ENCODE results near the gene C18orf63. TPM values are rescaled to one million over a fixed set of nuclear protein-coding genes. Genes with fewer than 3 reads are reported as not detected.

The C18orf63 gene
- total RNA-seq, 4 donors from 2014 or later: not detected

DNA sequence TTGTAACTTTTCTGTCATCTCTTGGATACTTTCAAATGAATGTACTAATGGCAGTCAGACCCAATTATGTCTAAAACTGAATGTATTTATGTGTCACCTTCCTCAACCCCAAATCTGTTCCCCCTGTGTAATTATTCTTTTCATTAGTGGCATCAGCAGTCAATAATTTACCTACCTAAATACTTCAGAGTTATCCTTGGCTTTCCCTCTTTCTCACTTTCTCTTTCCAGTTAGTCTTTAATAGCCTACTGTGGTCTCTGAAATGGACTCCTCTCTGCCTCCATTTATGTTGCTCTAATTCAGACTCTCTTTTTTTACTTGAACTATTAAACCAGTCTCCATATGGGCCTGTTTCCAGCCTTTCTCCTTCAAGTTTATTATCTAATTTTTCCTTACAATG, 21.0 kb downstream of the C18orf63 start:
- H3K9me3 ChIP-seq: no peaks in the 10 kb centered on the region
- H3K4me1 ChIP-seq: no peaks in the 10 kb centered on the region
- TF ChIP-seq EP300 (IDR thresholded peaks at IDR 0.05) (no peak), POLR2AphosphoS5 (IDR thresholded peaks at IDR 0.05) (no peak), POLR2A (IDR thresholded peaks at IDR 0.05; ENCODE audit: low read depth) (no peak)
- TF ChIP-seq, protein P1, sequence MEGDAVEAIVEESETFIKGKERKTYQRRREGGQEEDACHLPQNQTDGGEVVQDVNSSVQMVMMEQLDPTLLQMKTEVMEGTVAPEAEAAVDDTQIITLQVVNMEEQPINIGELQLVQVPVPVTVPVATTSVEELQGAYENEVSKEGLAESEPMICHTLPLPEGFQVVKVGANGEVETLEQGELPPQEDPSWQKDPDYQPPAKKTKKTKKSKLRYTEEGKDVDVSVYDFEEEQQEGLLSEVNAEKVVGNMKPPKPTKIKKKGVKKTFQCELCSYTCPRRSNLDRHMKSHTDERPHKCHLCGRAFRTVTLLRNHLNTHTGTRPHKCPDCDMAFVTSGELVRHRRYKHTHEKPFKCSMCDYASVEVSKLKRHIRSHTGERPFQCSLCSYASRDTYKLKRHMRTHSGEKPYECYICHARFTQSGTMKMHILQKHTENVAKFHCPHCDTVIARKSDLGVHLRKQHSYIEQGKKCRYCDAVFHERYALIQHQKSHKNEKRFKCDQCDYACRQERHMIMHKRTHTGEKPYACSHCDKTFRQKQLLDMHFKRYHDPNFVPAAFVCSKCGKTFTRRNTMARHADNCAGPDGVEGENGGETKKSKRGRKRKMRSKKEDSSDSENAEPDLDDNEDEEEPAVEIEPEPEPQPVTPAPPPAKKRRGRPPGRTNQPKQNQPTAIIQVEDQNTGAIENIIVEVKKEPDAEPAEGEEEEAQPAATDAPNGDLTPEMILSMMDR (IDR thresholded peaks at IDR 0.05): no peak
- no peak for DNase-seq (ENCODE audit: extremely low spot score)
- H3K27ac ChIP-seq (replicated peaks in 1 of 4): no peak overlapping the region
- intact Hi-C loops (cut with DNase I): no loop called here
- no peak overlapping the region for H3K4me3 ChIP-seq
- no peaks in the 10 kb centered on the region for H3K27me3 ChIP-seq
- no peaks in the 10 kb centered on the region for H3K36me3 ChIP-seq

DNA sequence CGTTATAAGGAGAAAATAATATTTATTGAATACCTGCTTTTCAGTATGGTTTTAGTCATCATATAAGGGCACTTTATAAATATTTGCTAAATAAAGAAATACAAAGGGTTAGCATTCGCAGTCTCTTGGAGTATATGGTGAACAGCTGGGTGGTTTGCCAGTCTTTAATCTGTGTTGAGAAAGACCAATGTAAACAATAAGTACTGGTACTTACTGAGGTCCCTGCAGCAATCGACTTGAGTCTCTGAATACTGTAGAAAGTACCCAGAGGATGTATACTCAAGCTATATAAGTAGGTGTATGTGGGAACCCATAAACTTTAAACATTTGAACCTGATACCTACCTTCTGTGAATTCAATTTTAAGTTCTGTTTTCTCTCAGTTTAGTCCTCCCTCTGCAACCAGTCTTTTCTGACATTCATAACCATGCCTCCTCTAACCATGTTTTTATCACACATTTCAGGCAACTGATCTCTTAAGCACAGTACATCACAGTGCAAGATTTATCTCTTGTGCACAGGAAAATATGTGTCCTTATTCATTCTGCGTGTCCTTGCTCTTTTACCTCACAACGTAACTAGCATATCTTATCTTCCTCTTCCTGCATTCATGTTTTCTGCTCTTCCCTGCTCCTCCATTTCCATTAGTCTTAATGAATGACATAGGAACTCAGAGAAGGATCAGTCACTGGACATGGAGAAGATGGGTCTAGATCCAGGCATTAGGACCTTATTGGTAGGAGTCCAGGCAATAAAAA, 21.7 kb downstream of the C18orf63 start:
- no peaks in the 10 kb centered on the region for H3K9me3 ChIP-seq
- no peak for TF ChIP-seq EP300 (IDR thresholded peaks at IDR 0.05)
- TF ChIP-seq, protein P1 (IDR thresholded peaks at IDR 0.05): no peak
- no peak for TF ChIP-seq POLR2A (IDR thresholded peaks at IDR 0.05; ENCODE audit: low read depth)
- TF ChIP-seq POLR2AphosphoS5 (IDR thresholded peaks at IDR 0.05): no peak
- no peaks in the 10 kb centered on the region for H3K4me1 ChIP-seq
- H3K27me3 ChIP-seq: no peaks in the 10 kb centered on the region
- 78% methylated on average over 5 of the region's 5 CpGs for WGBS
- H3K36me3 ChIP-seq: no peaks in the 10 kb centered on the region
- H3K4me3 ChIP-seq: no peak overlapping the region
- no peak for DNase-seq (ENCODE audit: extremely low spot score)
- intact Hi-C loops (cut with DNase I): no loop called here
- H3K27ac ChIP-seq (replicated peaks in 1 of 4): no peak overlapping the region

DNA sequence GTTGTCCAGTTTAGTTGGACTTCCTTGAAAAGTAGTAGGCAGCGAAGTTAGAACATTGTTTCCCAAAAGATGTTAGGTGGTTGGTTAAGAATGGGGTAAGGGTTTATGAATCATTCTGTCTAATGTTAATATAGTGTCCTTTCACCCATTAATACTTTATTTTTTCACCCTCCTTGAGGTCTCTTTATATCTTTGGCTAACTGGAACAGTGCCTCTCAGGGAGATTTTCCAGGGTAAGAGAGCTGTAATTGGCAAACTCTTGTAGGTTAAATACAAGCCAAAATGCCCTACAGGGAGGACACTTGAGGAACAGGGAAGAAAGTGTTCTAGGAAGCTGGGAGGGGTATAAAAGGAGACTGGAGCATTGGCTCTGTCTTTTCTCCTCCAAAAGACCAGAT, 22.3 kb downstream of the C18orf63 start:
- no peak overlapping the region for H3K4me3 ChIP-seq
- H3K36me3 ChIP-seq: no peaks in the 10 kb centered on the region
- DNase-seq (ENCODE audit: extremely low spot score): no peak
- H3K4me1 ChIP-seq: no peaks in the 10 kb centered on the region
- intact Hi-C loops (cut with DNase I): no loop called here
- WGBS: 95% methylated on average over 1 of the region's 1 CpG
- no peak for TF ChIP-seq POLR2AphosphoS5 (IDR thresholded peaks at IDR 0.05)
- no peaks in the 10 kb centered on the region for H3K27me3 ChIP-seq
- H3K27ac ChIP-seq (replicated peaks in 1 of 4): no peak overlapping the region
- H3K9me3 ChIP-seq: no peaks in the 10 kb centered on the region

DNA sequence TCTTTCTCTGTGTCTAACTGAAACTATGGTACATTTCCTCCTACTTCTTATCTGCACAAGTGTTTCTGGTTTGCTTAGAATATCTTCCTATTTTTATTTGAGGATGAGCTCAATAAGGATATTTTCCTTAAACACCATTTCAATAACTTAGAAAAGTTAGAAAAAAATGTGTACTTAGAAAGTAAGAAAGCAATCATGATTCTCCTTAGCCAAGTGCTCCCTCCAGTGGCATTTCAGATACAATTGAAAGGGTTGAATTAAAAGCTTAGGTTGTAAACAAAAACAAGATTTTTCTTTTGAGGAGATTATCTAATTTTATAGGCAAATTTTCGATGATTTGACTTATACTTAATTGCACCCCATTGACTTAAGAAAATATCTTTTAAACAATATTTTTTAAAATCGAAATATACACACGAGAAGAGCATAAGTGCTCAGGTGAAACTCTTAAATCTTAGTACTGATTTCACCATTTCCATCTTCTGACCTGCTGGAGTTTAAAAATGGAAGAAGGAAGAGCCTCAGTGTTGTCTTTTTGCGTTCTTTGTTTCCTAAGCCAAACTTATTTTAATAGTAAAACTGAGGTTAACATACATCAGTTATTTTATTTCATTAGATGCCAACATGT, 26.9 kb downstream of the C18orf63 start:
- Histone ChIP-seq H3K4me1 (no peaks in the 10 kb centered on the region), H3K27ac (replicated peaks in 1 of 4) (no peak overlapping the region), H3K9me3 (no peaks in the 10 kb centered on the region), H3K36me3 (no peaks in the 10 kb centered on the region), H3K4me3 (no peak overlapping the region), H3K27me3 (no peaks in the 10 kb centered on the region)
- TF ChIP-seq, protein P1 (IDR thresholded peaks at IDR 0.05): peak; percentile 68 to 77 (median 69)
- no peak for TF ChIP-seq POLR2AphosphoS5 (IDR thresholded peaks at IDR 0.05)
- WGBS: 15% methylated on average over 4 of the region's 4 CpGs
- DNase-seq (ENCODE audit: extremely low spot score): no peak
- intact Hi-C loops (cut with DNase I): loop anchor here (2.0 kb wide), 1 partner anchor 146 kb away; no protein-coding TSS in a partner anchor

DNA sequence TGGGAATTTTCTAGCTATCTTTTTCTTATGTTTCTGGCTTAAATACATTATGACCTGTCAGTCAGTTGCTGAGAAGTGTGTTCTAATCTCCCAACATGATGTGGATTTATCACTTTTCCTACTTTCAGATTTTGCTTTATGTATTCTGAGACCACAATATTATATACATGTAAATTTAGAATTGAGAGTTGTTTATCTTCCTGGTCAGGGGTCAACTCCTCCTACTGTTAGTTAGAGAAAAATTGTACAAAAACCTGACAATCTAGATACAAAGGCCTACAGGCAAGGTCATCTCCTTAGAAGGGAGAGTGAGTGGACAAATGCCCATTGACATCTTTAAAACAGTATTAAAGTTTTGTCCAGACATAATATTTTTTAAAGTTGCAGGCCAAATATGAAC, 30.6 kb downstream of the C18orf63 start:
- TF ChIP-seq POLR2A (IDR thresholded peaks at IDR 0.05; ENCODE audit: low read depth): no peak
- TF ChIP-seq, protein P1 (IDR thresholded peaks at IDR 0.05): no peak
- no peak for TF ChIP-seq EP300 (IDR thresholded peaks at IDR 0.05)
- no peak for TF ChIP-seq POLR2AphosphoS5 (IDR thresholded peaks at IDR 0.05)
- H3K27ac ChIP-seq (replicated peaks in 1 of 4): no peak overlapping the region
- DNase-seq (ENCODE audit: extremely low spot score): no peak
- no peaks in the 10 kb centered on the region for H3K9me3 ChIP-seq
- intact Hi-C loops (cut with DNase I): no loop called here
- H3K27me3 ChIP-seq: no peaks in the 10 kb centered on the region
- H3K4me1 ChIP-seq: no peaks in the 10 kb centered on the region
- no peak overlapping the region for H3K4me3 ChIP-seq
- no peaks in the 10 kb centered on the region for H3K36me3 ChIP-seq
